Transverse colon (tissue), 3 donors: ENCODE data around the gene TDRD7.

Experiments used
- CTCF ChIP-seq, 5 experiments: fragments of 200-600 bp in 3 of 5; fragments of 450-650 bp in 2 of 5; sonication (generic) in 3 of 5; IDR thresholded peaks; 1 replicate in 2 of 5; 2 replicates in 3 of 5; pipeline ENCODE4 v1.5.1; 2016 to 2017; ENCODE audit warnings: antibody characterized with exemption in 5 of 5, inconsistent platforms in 3 of 5, mild to moderate bottlenecking in 2 of 5, moderate library complexity in 1 of 5
- POLR2A ChIP-seq: fragments of 450-650 bp; IDR thresholded peaks from one replicate; pipeline ENCODE4 v1.6.1; 2016; ENCODE audit warnings: antibody characterized with exemption, mild to moderate bottlenecking, moderate library complexity

- TF ChIP-seq CTCF (IDR thresholded peaks at IDR 0.05) (no peak), POLR2A (no peak)
Measured at GRCh38 chr9:97515662-97516061, 103.8 kb downstream of the TDRD7 start.
